Cardiac muscle cell (in vitro differentiated cells and primary cell): ENCODE data around the gene ASCC1. TPM values are rescaled to one million over a fixed set of nuclear protein-coding genes. Genes with fewer than 3 reads are reported as not detected.

Experiments
- DNase-seq, 2 donors: peaks; one replicate each; pipeline versions ENCODE4 v3.0.0 to v3.0.0-alpha.2; 2010 to 2017; ENCODE audit warnings: low read depth in 1 of 2, low spot score in 1 of 2
- H3K27ac ChIP-seq: fragments of 200-600 bp; sonication (generic); 2 replicates; pipeline ENCODE4 v1.5.1; 2016
- H3K27me3 ChIP-seq: fragments of 200-600 bp; sonication (generic); 2 replicates; pipeline ENCODE4 v1.6.0; 2016; ENCODE audit warnings: control low read depth
- H3K36me3 ChIP-seq: fragments of 200-600 bp; sonication (generic); 2 replicates; pipeline ENCODE4 v1.5.1; 2016; ENCODE audit warnings: control low read depth
- H3K4me1 ChIP-seq: fragments of 200-600 bp; sonication (generic); 2 replicates; pipeline ENCODE4 v1.8.1; 2017; ENCODE audit warnings: low read depth, mild to moderate bottlenecking, mixed run types
- H3K4me3 ChIP-seq: fragments of 200-600 bp; sonication (generic); 2 replicates; pipeline ENCODE4 v1.5.1; 2016; ENCODE audit warnings: mild to moderate bottlenecking
- H3K9me3 ChIP-seq: fragments of 200-600 bp; sonication (generic); 2 replicates; pipeline ENCODE4 v1.5.1; 2017; ENCODE audit warnings: low read depth, mild to moderate bottlenecking, control low read depth
- polyA plus RNA-seq: library from polyadenylated mRNA; unstranded; fragments of >200 nt; fragmentation: Nextera tagmentation; extraction: Ambion mirVana; gene quantifications from 2 replicates; pipeline ENCODE4 v1.2.1, GENCODE V29; 2016
- total RNA-seq: library from RNA; depleted of rRNA; stranded (reverse); fragments of >200 nt; gene quantifications from 2 replicates; pipeline ENCODE4 v1.2.3, GENCODE V29; 2016
- TF ChIP-seq, protein P1 (sequence below): IDR thresholded peaks from 2 replicates; pipeline ENCODE4 v1.5.1; 2012; ENCODE audit warnings: low read depth, mild to moderate bottlenecking, low read length

The ASCC1 gene
- total and polyA plus RNA-seq, 2 experiments from 2014 or later: 41.3 to 58.4 TPM

DNA sequence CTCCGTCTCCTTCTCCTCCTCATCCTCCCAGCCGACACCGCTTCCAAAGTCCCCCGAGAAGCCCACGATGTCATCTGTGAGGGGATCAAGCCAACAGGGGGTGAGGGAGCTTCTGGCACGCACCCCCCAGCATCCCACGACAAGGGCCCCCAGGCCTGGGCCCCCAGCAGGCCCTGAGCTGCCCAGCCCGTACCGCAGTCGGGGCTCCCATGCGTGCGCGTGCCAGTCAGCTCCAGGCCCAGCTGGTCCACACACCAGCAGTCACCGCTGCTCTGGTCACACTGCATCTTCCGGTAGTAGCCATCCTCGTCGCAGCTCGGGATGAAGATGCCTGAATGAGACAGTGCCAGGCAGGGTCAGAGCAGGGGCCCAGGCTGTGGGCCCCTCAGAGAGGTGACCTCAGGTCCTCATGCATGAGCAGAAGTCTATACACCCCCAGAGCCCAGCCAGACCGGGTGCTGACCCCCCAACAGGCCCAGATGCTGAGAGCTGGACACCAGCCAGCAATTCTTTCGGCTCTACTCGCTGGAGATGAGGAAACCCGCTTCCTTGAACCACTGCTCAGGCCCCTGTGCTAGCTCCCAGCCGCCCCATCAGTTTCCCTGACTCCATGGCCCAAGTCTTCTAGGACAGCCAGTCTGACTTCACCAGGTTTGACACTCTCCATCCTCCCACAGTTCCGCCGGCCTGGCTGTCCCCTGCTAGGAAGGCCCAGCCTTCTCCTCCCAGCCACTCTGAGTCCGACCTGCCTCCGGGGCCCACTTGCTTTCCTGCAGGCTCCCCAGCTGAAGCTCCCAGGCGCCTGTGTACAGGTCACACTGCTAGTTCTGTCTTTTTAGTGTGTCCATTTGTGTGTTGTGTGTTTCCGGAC lies 153.0 kb downstream of the ASCC1 start:
- no peaks in the 10 kb centered on the region for H3K9me3 ChIP-seq
- TF ChIP-seq, protein P1, sequence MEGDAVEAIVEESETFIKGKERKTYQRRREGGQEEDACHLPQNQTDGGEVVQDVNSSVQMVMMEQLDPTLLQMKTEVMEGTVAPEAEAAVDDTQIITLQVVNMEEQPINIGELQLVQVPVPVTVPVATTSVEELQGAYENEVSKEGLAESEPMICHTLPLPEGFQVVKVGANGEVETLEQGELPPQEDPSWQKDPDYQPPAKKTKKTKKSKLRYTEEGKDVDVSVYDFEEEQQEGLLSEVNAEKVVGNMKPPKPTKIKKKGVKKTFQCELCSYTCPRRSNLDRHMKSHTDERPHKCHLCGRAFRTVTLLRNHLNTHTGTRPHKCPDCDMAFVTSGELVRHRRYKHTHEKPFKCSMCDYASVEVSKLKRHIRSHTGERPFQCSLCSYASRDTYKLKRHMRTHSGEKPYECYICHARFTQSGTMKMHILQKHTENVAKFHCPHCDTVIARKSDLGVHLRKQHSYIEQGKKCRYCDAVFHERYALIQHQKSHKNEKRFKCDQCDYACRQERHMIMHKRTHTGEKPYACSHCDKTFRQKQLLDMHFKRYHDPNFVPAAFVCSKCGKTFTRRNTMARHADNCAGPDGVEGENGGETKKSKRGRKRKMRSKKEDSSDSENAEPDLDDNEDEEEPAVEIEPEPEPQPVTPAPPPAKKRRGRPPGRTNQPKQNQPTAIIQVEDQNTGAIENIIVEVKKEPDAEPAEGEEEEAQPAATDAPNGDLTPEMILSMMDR: no peak
- DNase-seq: no peak

GRCh38 chr10:72062382-72062781 lies 153.7 kb downstream of the ASCC1 start:
- no peak overlapping the region for H3K27ac ChIP-seq
- H3K27me3 ChIP-seq: no peaks in the 10 kb centered on the region
- TF ChIP-seq, protein P1: no peak
- no peaks in the 10 kb centered on the region for H3K9me3 ChIP-seq
- H3K4me3 ChIP-seq: no peak overlapping the region
- H3K36me3 ChIP-seq: no peaks in the 10 kb centered on the region
- no peak for DNase-seq
- peaks cover 5% of the 10 kb centered on the region for H3K4me1 ChIP-seq

More for the DNA sequence above, 153.0 kb downstream of the ASCC1 start:
- no peak overlapping the region for H3K27ac ChIP-seq
- H3K4me1 ChIP-seq: peaks cover 5% of the 10 kb centered on the region
- H3K36me3 ChIP-seq: no peaks in the 10 kb centered on the region
- H3K27me3 ChIP-seq: no peaks in the 10 kb centered on the region
- no peak overlapping the region for H3K4me3 ChIP-seq

DNA sequence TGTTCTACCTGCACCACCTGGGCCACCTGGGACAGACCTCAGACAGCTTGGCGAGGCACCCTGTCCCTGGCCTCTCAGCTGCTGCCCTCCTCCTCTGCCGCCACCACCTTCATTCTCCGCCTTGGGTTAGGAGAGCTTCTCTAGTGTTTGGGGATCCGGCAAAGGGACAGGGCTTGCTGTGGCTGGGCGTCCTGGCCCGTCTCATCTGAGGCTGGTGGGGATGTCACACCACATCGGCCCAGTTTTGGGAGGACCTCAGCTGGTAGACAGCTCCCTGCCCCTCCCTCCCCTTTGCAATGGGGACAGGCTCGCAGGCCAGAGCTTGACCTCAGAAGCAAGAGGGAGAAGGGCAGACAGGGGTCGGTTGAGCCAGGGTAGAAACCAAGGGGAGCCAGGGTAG lies 154.1 kb downstream of the ASCC1 start:
- Histone ChIP-seq H3K27ac (no peak overlapping the region), H3K4me1 (peaks cover 5% of the 10 kb centered on the region), H3K27me3 (no peaks in the 10 kb centered on the region), H3K9me3 (no peaks in the 10 kb centered on the region), H3K36me3 (no peaks in the 10 kb centered on the region), H3K4me3 (no peak overlapping the region)
- no peak for DNase-seq
- TF ChIP-seq, protein P1: no peak

DNA sequence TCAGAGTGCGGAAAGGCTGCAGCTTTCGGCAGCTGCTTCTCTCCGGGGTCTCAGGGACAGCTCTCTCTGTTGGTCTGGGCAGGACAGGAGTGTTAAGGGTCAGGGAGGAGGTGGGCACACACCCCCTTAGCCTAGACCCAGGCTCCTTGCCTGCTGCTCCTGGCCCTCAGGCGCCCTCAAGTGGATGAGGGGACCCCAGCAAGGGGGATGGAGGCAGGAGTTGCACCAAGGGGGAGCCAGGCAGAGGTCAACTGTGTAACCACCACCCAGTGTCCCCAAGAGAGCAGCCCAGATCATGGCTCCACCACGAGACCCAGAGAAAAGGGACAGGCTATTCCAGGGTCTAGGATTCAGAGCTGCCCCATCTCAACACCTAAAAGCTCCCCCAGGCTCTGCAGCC lies 154.6 kb downstream of the ASCC1 start:
- H3K27ac ChIP-seq: no peak overlapping the region
- H3K4me1 ChIP-seq: peaks cover 5% of the 10 kb centered on the region
- H3K9me3 ChIP-seq: no peaks in the 10 kb centered on the region
- TF ChIP-seq, protein P1: peak; percentile 28
- H3K27me3 ChIP-seq: no peaks in the 10 kb centered on the region
- no peak for DNase-seq
- H3K4me3 ChIP-seq: no peak overlapping the region
- H3K36me3 ChIP-seq: no peaks in the 10 kb centered on the region

GRCh38 chr10:72059843-72060822 lies 155.9 kb downstream of the ASCC1 start:
- Histone ChIP-seq H3K4me3 (no peak overlapping the region), H3K27me3 (no peaks in the 10 kb centered on the region), H3K27ac (no peak overlapping the region), H3K9me3 (no peaks in the 10 kb centered on the region), H3K36me3 (no peaks in the 10 kb centered on the region), H3K4me1 (peaks cover 5% of the 10 kb centered on the region)
- TF ChIP-seq, protein P1: no peak
- no peak for DNase-seq
